SK-N-SH (cell line): ENCODE results near the gene TSTD1. TPM values are rescaled to one million over a fixed set of nuclear protein-coding genes. Genes with fewer than 3 reads are reported as not detected.

Source experiments
- CTCF ChIA-PET: fragments of 300-600, 350-600 bp; formaldehyde crosslinking; extraction: SDS; loops from one replicate; lab custom pipeline; 2021; lab: Yijun Ruan, JAX
- POLR2A ChIA-PET: fragments of 350-600 bp; sonication (Branson Sonifier 250); formaldehyde crosslinking; extraction: SDS; loops from one replicate; lab custom pipeline; 2020; ENCODE audit warnings: antibody characterized with exemption, inconsistent platforms; lab: Yijun Ruan, JAX
- DNase-seq: peaks from one replicate; pipeline ENCODE4 v3.0.0; 2012
- H2AFZ ChIP-seq: fragments of 200-600 bp; sonication (generic); 2 replicates; pipeline ENCODE4 v1.8.1; 2016; ENCODE audit warnings: antibody characterized with exemption, mild to moderate bottlenecking, low read depth
- H3F3A ChIP-seq: fragments of 200-600 bp; sonication (generic); replicated peaks from 2 replicates; pipeline ENCODE3; 2016; ENCODE audit warnings: antibody characterized with exemption, mild to moderate bottlenecking; ENCODE audit not compliant: insufficient read depth
- H3K27ac ChIP-seq, 2 experiments: fragments of 200-500 bp in 1 of 2; fragments of 200-600 bp in 1 of 2; sonication (Bioruptor generic) in 1 of 2; sonication (generic), shearing (Covaris generic) in 1 of 2; 2 replicates each; pipeline versions ENCODE4 v1.5.1 to v1.6.1; 2014 to 2016; ENCODE audit warnings: low read depth in 2 of 2, inconsistent platforms in 1 of 2, low read length in 1 of 2, mild to moderate bottlenecking in 1 of 2, mixed read lengths in 1 of 2
- H3K27me3 ChIP-seq: fragments of 200-600 bp; sonication (generic), shearing (Covaris generic); 2 replicates; pipeline ENCODE4 v1.6.1; 2016; ENCODE audit warnings: mixed run types; ENCODE audit not compliant: insufficient read depth
- H3K36me3 ChIP-seq, 2 experiments: fragments of 200-500 bp in 1 of 2; fragments of 200-600 bp in 1 of 2; sonication (Bioruptor generic) in 1 of 2; sonication (generic) in 1 of 2; replicated peaks in 1 of 2; 2 replicates each; pipeline versions ENCODE3 to v1.5.1; 2014 to 2016; ENCODE audit warnings: low read length in 1 of 2, mild to moderate bottlenecking in 1 of 2; ENCODE audit not compliant: insufficient read depth in 2 of 2, control insufficient read depth in 1 of 2
- H3K4me1 ChIP-seq, 2 experiments: fragments of 200-500 bp in 1 of 2; fragments of 200-600 bp in 1 of 2; sonication (Bioruptor generic) in 1 of 2; sonication (generic), shearing (Covaris generic) in 1 of 2; 2 replicates each; pipeline versions ENCODE4 v1.5.1 to v1.6.1; 2014 to 2016; ENCODE audit warnings: low read depth in 1 of 2, low read length in 1 of 2, mixed run types in 1 of 2; ENCODE audit not compliant: insufficient read depth in 2 of 2, control insufficient read depth in 1 of 2
- H3K4me2 ChIP-seq: fragments of 200-600 bp; sonication (generic), shearing (Covaris generic); 2 replicates; pipeline ENCODE4 v1.6.1; 2017; ENCODE audit warnings: mixed run types
- H3K4me3 ChIP-seq, 2 experiments: fragments of 200-500 bp in 1 of 2; fragments of 200-600 bp in 1 of 2; sonication (Bioruptor generic) in 1 of 2; sonication (generic), shearing (Covaris generic) in 1 of 2; 2 replicates each; pipeline versions ENCODE4 v1.5.1 to v1.8.1; 2014 to 2016; ENCODE audit warnings: low read depth in 2 of 2, inconsistent platforms in 1 of 2, low read length in 1 of 2, mild to moderate bottlenecking in 1 of 2, mixed read lengths in 1 of 2, moderate library complexity in 1 of 2
- H3K79me2 ChIP-seq: fragments of 200-600 bp; sonication (generic); 2 replicates; pipeline ENCODE4 v1.8.1; 2017; ENCODE audit warnings: mild to moderate bottlenecking; ENCODE audit not compliant: insufficient read depth
- H3K9ac ChIP-seq: fragments of 200-600 bp; sonication (generic); 2 replicates; pipeline ENCODE4 v1.6.1; 2017; ENCODE audit warnings: mixed run types
- H3K9me2 ChIP-seq: fragments of 200-600 bp; sonication (generic); 2 replicates; pipeline ENCODE4 v1.6.1; 2017; ENCODE audit warnings: mixed run types
- H3K9me3 ChIP-seq: fragments of 200-600 bp; sonication (generic); 2 replicates; pipeline ENCODE4 v1.6.1; 2017; ENCODE audit warnings: mixed run types, mild to moderate bottlenecking, moderate library complexity
- H4K20me1 ChIP-seq: fragments of 200-600 bp; sonication (generic); 2 replicates; pipeline ENCODE4 v1.6.1; 2017; ENCODE audit warnings: mild to moderate bottlenecking, mixed run types; ENCODE audit not compliant: insufficient read depth
- CHD2 ChIP-seq: fragments of 150-350 bp; IDR thresholded peaks from 2 replicates; pipeline ENCODE4 v1.6.1; 2018; ENCODE audit warnings: low read length; ENCODE audit not compliant: partially characterized antibody
- ELF1 ChIP-seq: IDR thresholded peaks from 2 replicates; pipeline ENCODE4 v1.4.0; 2012
- EP300 ChIP-seq, 2 experiments: IDR thresholded peaks; 2 replicates each; pipeline versions ENCODE4 v1.4.0 to v1.6.1; 2012; ENCODE audit warnings: borderline replicate concordance in 1 of 2, low read depth in 1 of 2, low read length in 1 of 2
- EZH2phosphoT487 ChIP-seq: fragments of 200-600 bp; sonication (generic); IDR thresholded peaks from 2 replicates; pipeline ENCODE4 v1.6.1; 2017; ENCODE audit warnings: low read depth, mixed run types, mild to moderate bottlenecking, antibody characterized with exemption, moderate library complexity, borderline replicate concordance
- FOSL2 ChIP-seq: IDR thresholded peaks from 2 replicates; pipeline ENCODE4 v1.4.0; 2012; ENCODE audit warnings: low read depth, mild to moderate bottlenecking, moderate library complexity, borderline replicate concordance
- GATA2 ChIP-seq: sonication (generic); formaldehyde crosslinking; IDR thresholded peaks from 2 replicates; pipeline ENCODE4 v1.5.0; 2020; ENCODE audit warnings: mild to moderate bottlenecking, missing genetic modification reagents
- RAD21 ChIP-seq: IDR thresholded peaks from 2 replicates; pipeline ENCODE4 v1.6.1; 2012; ENCODE audit warnings: mild to moderate bottlenecking, low read length
- RFX5 ChIP-seq: IDR thresholded peaks from 2 replicates; pipeline ENCODE4 v1.6.1; 2012; ENCODE audit warnings: mild to moderate bottlenecking, improper control_type of control experiment, low read length
- TAF1 ChIP-seq: IDR thresholded peaks from 2 replicates; pipeline ENCODE4 v1.6.1; 2012; ENCODE audit warnings: low read depth, mild to moderate bottlenecking, low read length, moderate library complexity, borderline replicate concordance
- TEAD4 ChIP-seq: IDR thresholded peaks from 2 replicates; pipeline ENCODE4 v1.4.0; 2012; ENCODE audit warnings: mild to moderate bottlenecking, borderline replicate concordance; ENCODE audit not compliant: insufficient read depth
- WGBS: methylation state at CpG from one replicate; pipeline ENCODE4 v1.1.6; 2017; ENCODE audit warnings: low lambda C conversion rate; 5-methylcytosine and 5-hydroxymethylcytosine counted together
- polyA plus RNA-seq, 3 experiments: library from polyadenylated mRNA; depleted of rRNA; stranded (reverse); fragments of >200 nt; gene quantifications; 2 replicates each; pipeline ENCODE4 v1.2.3, GENCODE V29; 2012
- TF ChIP-seq, protein P1 (sequence below): IDR thresholded peaks from 2 replicates; pipeline ENCODE4 v1.4.0; 2012; ENCODE audit warnings: low read depth
- TF ChIP-seq, protein P2 (sequence below): fragments of 150-350 bp; IDR thresholded peaks from 2 replicates; pipeline ENCODE4 v1.6.1; 2017; ENCODE audit warnings: antibody characterized with exemption, low read length, low read depth, borderline replicate concordance
- TF ChIP-seq, protein P3 (sequence below): IDR thresholded peaks from 2 replicates; pipeline ENCODE4; 2012
- TF ChIP-seq, protein P4 (sequence below): fragments of 200-600 bp; sonication (generic); IDR thresholded peaks from 2 replicates; pipeline ENCODE4 v1.6.1; 2017; ENCODE audit warnings: antibody characterized with exemption, mild to moderate bottlenecking, moderate library complexity

Gene TSTD1
- polyA plus RNA-seq, 1 of the 3 experiments (the other 2 are of a cell fraction), result 93.9 TPM

DNA sequence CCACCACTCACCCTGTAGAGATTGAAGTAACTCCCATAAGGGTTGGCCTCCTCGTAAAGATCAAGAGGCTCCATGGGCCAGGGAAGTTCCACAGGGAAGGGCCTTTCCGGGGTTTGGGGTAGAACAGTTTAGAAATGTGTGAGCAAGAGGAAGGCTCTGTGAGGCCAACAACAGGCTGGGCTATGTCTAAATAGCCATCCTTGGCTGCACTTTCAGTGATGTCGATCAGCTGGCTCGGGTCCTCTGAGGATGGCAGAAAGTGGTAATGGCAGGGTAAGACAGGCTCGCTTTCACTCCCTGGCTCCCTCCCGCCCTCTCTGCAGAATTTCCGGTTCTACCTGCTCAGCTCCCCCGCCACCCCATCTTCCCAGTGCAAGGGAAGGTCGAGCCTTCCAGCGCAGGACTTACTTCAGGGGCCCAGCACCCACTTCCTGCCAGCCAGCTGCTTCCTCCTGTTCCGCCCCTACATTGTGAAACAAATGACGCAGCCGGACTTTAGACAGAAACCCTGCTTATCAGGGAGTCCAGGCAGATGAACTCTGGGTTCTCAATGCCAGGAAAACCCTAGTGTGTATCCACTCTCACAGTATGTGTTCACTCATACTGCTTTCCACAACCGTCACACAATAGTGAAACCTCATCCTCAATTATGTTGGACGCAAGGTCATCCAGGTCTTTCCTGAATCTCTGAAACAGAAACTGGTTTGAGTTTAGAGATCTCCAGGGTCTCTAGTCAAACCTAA is 25.1 kb downstream of the TSTD1 start:
- no peak overlapping the region for H3K9ac ChIP-seq
- no peaks in the 10 kb centered on the region for H4K20me1 ChIP-seq
- no peak overlapping the region for H3K4me2 ChIP-seq
- no peak overlapping the region for H3K4me3 ChIP-seq
- TF ChIP-seq GATA2 (CRISPR knock-in tag) (no peak), EP300 (IDR thresholded peaks at IDR 0.05; ENCODE audit: borderline replicate concordance in 1 of 2, low read depth in 1 of 2, low read length in 1 of 2) (no peak)
- ChIA-PET CTCF (interaction anchor here (0.6 to 0.8 kb wide), 3 partner anchors 16 to 371 kb away, joined by 3 read pairs; no protein-coding TSS in a partner anchor), POLR2A (no interaction called here)
- no peak overlapping the region for H3K27ac ChIP-seq
- H2AFZ ChIP-seq, result peak overlapping the region; percentile 48
- H3K27me3 ChIP-seq, result no peaks in the 10 kb centered on the region
- no peaks in the 10 kb centered on the region for H3F3A ChIP-seq
- no peaks in the 10 kb centered on the region for H3K36me3 ChIP-seq
- H3K9me2 ChIP-seq, result no peaks in the 10 kb centered on the region
- no peaks in the 10 kb centered on the region for H3K9me3 ChIP-seq
- WGBS, result 81% methylated on average over 15 of the region's 15 CpGs
- no peak for DNase-seq
- no peaks in the 10 kb centered on the region for H3K4me1 ChIP-seq
- H3K79me2 ChIP-seq, result no peaks in the 10 kb centered on the region

DNA sequence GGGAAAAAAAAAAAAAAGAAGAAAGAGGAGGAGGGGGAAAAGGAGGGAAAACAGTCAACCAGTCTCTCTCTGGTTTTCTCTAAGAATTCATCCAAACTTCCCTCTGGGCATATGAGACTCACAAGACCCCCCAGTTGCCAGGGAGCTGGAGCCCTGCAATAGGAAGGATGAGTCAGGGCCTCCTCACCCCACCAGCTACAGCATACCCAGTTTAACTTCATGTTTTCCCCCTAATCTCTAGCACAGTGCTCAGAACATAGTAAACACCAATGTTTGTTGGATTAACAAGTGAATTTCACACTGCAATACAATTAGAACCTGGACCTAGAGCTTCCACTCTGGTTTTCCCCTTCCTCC is 25.7 kb downstream of the TSTD1 start:
- Histone ChIP-seq H3K27ac (no peak overlapping the region), H3K36me3 (no peaks in the 10 kb centered on the region), H2AFZ (peak overlapping the region; percentile 48), H3K4me2 (no peak overlapping the region), H3K4me1 (no peaks in the 10 kb centered on the region), H3K9me3 (no peaks in the 10 kb centered on the region), H3K9me2 (no peaks in the 10 kb centered on the region), H3K9ac (no peak overlapping the region), H3F3A (no peaks in the 10 kb centered on the region), H3K27me3 (no peaks in the 10 kb centered on the region), H3K79me2 (no peaks in the 10 kb centered on the region), H3K4me3 (no peak overlapping the region), H4K20me1 (no peaks in the 10 kb centered on the region)
- no peak for DNase-seq
- TF ChIP-seq, protein P1, sequence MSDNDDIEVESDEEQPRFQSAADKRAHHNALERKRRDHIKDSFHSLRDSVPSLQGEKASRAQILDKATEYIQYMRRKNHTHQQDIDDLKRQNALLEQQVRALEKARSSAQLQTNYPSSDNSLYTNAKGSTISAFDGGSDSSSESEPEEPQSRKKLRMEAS, result no peak
- TF ChIP-seq EZH2phosphoT487, result no peak
- no peak for TF ChIP-seq ELF1
- no peak for TF ChIP-seq FOSL2
- no peak for TF ChIP-seq CHD2
- no peak for TF ChIP-seq TAF1
- TF ChIP-seq RFX5, result no peak
- TF ChIP-seq, protein P2, sequence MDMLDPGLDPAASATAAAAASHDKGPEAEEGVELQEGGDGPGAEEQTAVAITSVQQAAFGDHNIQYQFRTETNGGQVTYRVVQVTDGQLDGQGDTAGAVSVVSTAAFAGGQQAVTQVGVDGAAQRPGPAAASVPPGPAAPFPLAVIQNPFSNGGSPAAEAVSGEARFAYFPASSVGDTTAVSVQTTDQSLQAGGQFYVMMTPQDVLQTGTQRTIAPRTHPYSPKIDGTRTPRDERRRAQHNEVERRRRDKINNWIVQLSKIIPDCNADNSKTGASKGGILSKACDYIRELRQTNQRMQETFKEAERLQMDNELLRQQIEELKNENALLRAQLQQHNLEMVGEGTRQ, result no peak
- TF ChIP-seq, protein P3, sequence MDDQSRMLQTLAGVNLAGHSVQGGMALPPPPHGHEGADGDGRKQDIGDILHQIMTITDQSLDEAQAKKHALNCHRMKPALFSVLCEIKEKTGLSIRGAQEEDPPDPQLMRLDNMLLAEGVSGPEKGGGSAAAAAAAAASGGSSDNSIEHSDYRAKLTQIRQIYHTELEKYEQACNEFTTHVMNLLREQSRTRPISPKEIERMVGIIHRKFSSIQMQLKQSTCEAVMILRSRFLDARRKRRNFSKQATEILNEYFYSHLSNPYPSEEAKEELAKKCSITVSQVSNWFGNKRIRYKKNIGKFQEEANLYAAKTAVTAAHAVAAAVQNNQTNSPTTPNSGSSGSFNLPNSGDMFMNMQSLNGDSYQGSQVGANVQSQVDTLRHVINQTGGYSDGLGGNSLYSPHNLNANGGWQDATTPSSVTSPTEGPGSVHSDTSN, result no peak
- no peak for TF ChIP-seq RAD21
- no peak for TF ChIP-seq TEAD4
- TF ChIP-seq, protein P4, sequence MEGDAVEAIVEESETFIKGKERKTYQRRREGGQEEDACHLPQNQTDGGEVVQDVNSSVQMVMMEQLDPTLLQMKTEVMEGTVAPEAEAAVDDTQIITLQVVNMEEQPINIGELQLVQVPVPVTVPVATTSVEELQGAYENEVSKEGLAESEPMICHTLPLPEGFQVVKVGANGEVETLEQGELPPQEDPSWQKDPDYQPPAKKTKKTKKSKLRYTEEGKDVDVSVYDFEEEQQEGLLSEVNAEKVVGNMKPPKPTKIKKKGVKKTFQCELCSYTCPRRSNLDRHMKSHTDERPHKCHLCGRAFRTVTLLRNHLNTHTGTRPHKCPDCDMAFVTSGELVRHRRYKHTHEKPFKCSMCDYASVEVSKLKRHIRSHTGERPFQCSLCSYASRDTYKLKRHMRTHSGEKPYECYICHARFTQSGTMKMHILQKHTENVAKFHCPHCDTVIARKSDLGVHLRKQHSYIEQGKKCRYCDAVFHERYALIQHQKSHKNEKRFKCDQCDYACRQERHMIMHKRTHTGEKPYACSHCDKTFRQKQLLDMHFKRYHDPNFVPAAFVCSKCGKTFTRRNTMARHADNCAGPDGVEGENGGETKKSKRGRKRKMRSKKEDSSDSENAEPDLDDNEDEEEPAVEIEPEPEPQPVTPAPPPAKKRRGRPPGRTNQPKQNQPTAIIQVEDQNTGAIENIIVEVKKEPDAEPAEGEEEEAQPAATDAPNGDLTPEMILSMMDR, result no peak
- POLR2A ChIA-PET, result no interaction called here
- CTCF ChIA-PET, result interaction anchor here (0.6 to 0.8 kb wide), 3 partner anchors 16 to 370 kb away, joined by 3 read pairs; no protein-coding TSS in a partner anchor
